Activated CD8-positive, alpha-beta memory T cell treated with anti-CD3 and anti-CD28 coated beads, Interleukin-2, amount 10 ng/mL, durations not matched to agents 7 days and 5 days (primary cell): ENCODE results near the gene PDZD2. TPM values are rescaled to one million over a fixed set of nuclear protein-coding genes. Genes with fewer than 3 reads are reported as not detected.
"Not testable (repeated sequence)": the region's sequence is repeated elsewhere in the genome, so short reads cannot be mapped to it uniquely, and the experiment has no call there.

Experiments used
- ATAC-seq: fragments of 150-1000 bp; cut with Tn5 transposase; one replicate; pipeline ENCODE4 v1.10.0; 2021; ENCODE audit warnings: moderate library complexity
- CTCF ChIA-PET: fragments of 350-600 bp; sonication (Branson Sonifier 250); formaldehyde crosslinking; loops from one replicate; lab custom pipeline; 2021; ENCODE audit warnings: antibody characterized with exemption; lab: Charles Lee
- DNase-seq: peaks from one replicate; pipeline ENCODE4 v3.0.0-alpha.2; 2020
- H3K27ac Mint-ChIP-seq: one replicate; pipeline ENCODE4 v1.8.0; 2021; ENCODE audit warnings: mild to moderate bottlenecking, mixed read lengths
- H3K27me3 Mint-ChIP-seq: one replicate; pipeline ENCODE4 v1.8.0; 2021; ENCODE audit warnings: mixed read lengths
- H3K36me3 Mint-ChIP-seq: one replicate; pipeline ENCODE4 v1.8.0; 2021; ENCODE audit warnings: mild to moderate bottlenecking, mixed read lengths
- H3K4me1 Mint-ChIP-seq: one replicate; pipeline ENCODE4 v1.8.0; 2021; ENCODE audit warnings: mixed read lengths
- H3K4me3 Mint-ChIP-seq: one replicate; pipeline ENCODE4 v1.8.0; 2021; ENCODE audit warnings: mild to moderate bottlenecking, moderate library complexity, mixed read lengths
- H3K9me3 Mint-ChIP-seq: one replicate; pipeline ENCODE4 v1.8.0; 2022; ENCODE audit warnings: low read depth, mixed read lengths
- total RNA-seq, 2 experiments: library from RNA; stranded (reverse); gene quantifications; one replicate each; pipeline ENCODE4 v1.2.3, GENCODE V29; 2021

Gene PDZD2
- total RNA-seq, 2 experiments from 2014 or later: not detected

- no peak for DNase-seq
- Mint-ChIP-seq H3K4me3 (no peak overlapping the region), H3K27ac (no peak overlapping the region), H3K4me1 (peaks cover 16% of the 10 kb centered on the region), H3K36me3 (no peaks in the 10 kb centered on the region), H3K9me3 (no peaks in the 10 kb centered on the region), H3K27me3 (peaks cover 5% of the 10 kb centered on the region)
- ATAC-seq: no peak
- CTCF ChIA-PET: no interaction called here
Observed at GRCh38 chr5:32031089-32031488, 392.2 kb downstream of the PDZD2 start.

- Mint-ChIP-seq H3K27ac (no peak overlapping the region), H3K27me3 (no peaks in the 10 kb centered on the region), H3K4me3 (no peak overlapping the region), H3K36me3 (no peaks in the 10 kb centered on the region), H3K4me1 (peaks cover 5% of the 10 kb centered on the region), H3K9me3 (no peaks in the 10 kb centered on the region)
- CTCF ChIA-PET: no interaction called here
- DNase-seq (no peak), ATAC-seq (no peak)
Observed at GRCh38 chr5:32038523-32038922, 399.6 kb downstream of the PDZD2 start.

- H3K4me1 Mint-ChIP-seq, H3K27me3 Mint-ChIP-seq, H3K36me3 Mint-ChIP-seq, H3K4me3 Mint-ChIP-seq, ATAC-seq, H3K9me3 Mint-ChIP-seq, CTCF ChIA-PET, H3K27ac Mint-ChIP-seq, DNase-seq: not testable (repeated sequence)
Observed at GRCh38 chr5:32039133-32039532, 400.2 kb downstream of the PDZD2 start.

GRCh38 chr5:32039601-32040000 lies 400.7 kb downstream of the PDZD2 start:
- H3K4me1 Mint-ChIP-seq, H3K27me3 Mint-ChIP-seq, H3K4me3 Mint-ChIP-seq, H3K27ac Mint-ChIP-seq, H3K9me3 Mint-ChIP-seq, CTCF ChIA-PET, H3K36me3 Mint-ChIP-seq, DNase-seq, ATAC-seq: not testable (repeated sequence)

GRCh38 chr5:32040181-32040695 lies 401.3 kb downstream of the PDZD2 start:
- not testable (repeated sequence) for ATAC-seq, DNase-seq

GRCh38 chr5:32042551-32042961 lies 403.6 kb downstream of the PDZD2 start:
- Mint-ChIP-seq H3K4me1 (no peaks in the 10 kb centered on the region), H3K36me3 (no peaks in the 10 kb centered on the region), H3K4me3 (no peak overlapping the region), H3K27ac (no peak overlapping the region), H3K9me3 (no peaks in the 10 kb centered on the region), H3K27me3 (no peaks in the 10 kb centered on the region)
- ATAC-seq: no peak
- CTCF ChIA-PET: no interaction called here
- no peak for DNase-seq

More at GRCh38 chr5:32040181-32040695, 401.3 kb downstream of the PDZD2 start:
- CTCF ChIA-PET, H3K27me3 Mint-ChIP-seq, H3K4me3 Mint-ChIP-seq, H3K9me3 Mint-ChIP-seq, H3K27ac Mint-ChIP-seq, H3K36me3 Mint-ChIP-seq, H3K4me1 Mint-ChIP-seq: not testable (repeated sequence)

- H3K36me3 Mint-ChIP-seq: no peaks in the 10 kb centered on the region
- no peak for ATAC-seq
- H3K27ac Mint-ChIP-seq: no peak overlapping the region
- H3K4me1 Mint-ChIP-seq: no peaks in the 10 kb centered on the region
- no peaks in the 10 kb centered on the region for H3K9me3 Mint-ChIP-seq
- CTCF ChIA-PET: no interaction called here
- H3K27me3 Mint-ChIP-seq: peaks cover 2% of the 10 kb centered on the region
- H3K4me3 Mint-ChIP-seq: no peak overlapping the region
- no peak for DNase-seq
Observed at GRCh38 chr5:32043105-32043504, 404.2 kb downstream of the PDZD2 start.

GRCh38 chr5:32044434-32044833 lies 405.5 kb downstream of the PDZD2 start:
- DNase-seq: no peak
- CTCF ChIA-PET: interaction anchor here (1.1 kb wide), 1 partner anchor 479 kb away, joined by 3 read pairs; no protein-coding TSS in a partner anchor
- no peaks in the 10 kb centered on the region for H3K4me1 Mint-ChIP-seq

GRCh38 chr5:32044939-32045338 lies 406.0 kb downstream of the PDZD2 start:
- H3K4me1 Mint-ChIP-seq: no peaks in the 10 kb centered on the region
- H3K9me3 Mint-ChIP-seq: no peaks in the 10 kb centered on the region
- no peaks in the 10 kb centered on the region for H3K36me3 Mint-ChIP-seq
- H3K4me3 Mint-ChIP-seq: no peak overlapping the region
- CTCF ChIA-PET: no interaction called here
- peaks cover 3% of the 10 kb centered on the region for H3K27me3 Mint-ChIP-seq
- ATAC-seq (no peak), DNase-seq (no peak)
- no peak overlapping the region for H3K27ac Mint-ChIP-seq

More at GRCh38 chr5:32044434-32044833, 405.5 kb downstream of the PDZD2 start:
- no peak for ATAC-seq
- Mint-ChIP-seq H3K9me3 (no peaks in the 10 kb centered on the region), H3K27ac (no peak overlapping the region), H3K36me3 (no peaks in the 10 kb centered on the region), H3K27me3 (peaks cover 3% of the 10 kb centered on the region), H3K4me3 (no peak overlapping the region)

GRCh38 chr5:32047056-32047455 lies 408.1 kb downstream of the PDZD2 start:
- ATAC-seq (no peak), DNase-seq (no peak)
- Mint-ChIP-seq H3K27ac (no peak overlapping the region), H3K4me3 (no peak overlapping the region), H3K36me3 (no peaks in the 10 kb centered on the region), H3K4me1 (no peaks in the 10 kb centered on the region), H3K27me3 (peaks cover 3% of the 10 kb centered on the region), H3K9me3 (no peaks in the 10 kb centered on the region)
- CTCF ChIA-PET: no interaction called here

GRCh38 chr5:32051796-32052195 lies 412.9 kb downstream of the PDZD2 start:
- ATAC-seq: no peak

GRCh38 chr5:32055891-32056866 lies 417.2 kb downstream of the PDZD2 start:
- CTCF ChIA-PET: interaction anchor here (1.5 kb wide), 1 partner anchor 11 kb away, joined by 4 read pairs; no protein-coding TSS in a partner anchor
- peaks cover 7% of the 10 kb centered on the region for H3K27me3 Mint-ChIP-seq
- no peaks in the 10 kb centered on the region for H3K4me1 Mint-ChIP-seq
- no peaks in the 10 kb centered on the region for H3K9me3 Mint-ChIP-seq
- H3K27ac Mint-ChIP-seq: no peak overlapping the region
- no peaks in the 10 kb centered on the region for H3K36me3 Mint-ChIP-seq
- ATAC-seq (no peak), DNase-seq (no peak)
- H3K4me3 Mint-ChIP-seq: no peak overlapping the region

More at GRCh38 chr5:32051796-32052195, 412.9 kb downstream of the PDZD2 start:
- no peaks in the 10 kb centered on the region for H3K36me3 Mint-ChIP-seq
- H3K4me3 Mint-ChIP-seq: no peak overlapping the region
- peaks cover 7% of the 10 kb centered on the region for H3K27me3 Mint-ChIP-seq
- CTCF ChIA-PET: no interaction called here
- no peaks in the 10 kb centered on the region for H3K9me3 Mint-ChIP-seq
- no peak for DNase-seq
- H3K27ac Mint-ChIP-seq: no peak overlapping the region
- H3K4me1 Mint-ChIP-seq: no peaks in the 10 kb centered on the region

- no peaks in the 10 kb centered on the region for H3K36me3 Mint-ChIP-seq
- H3K4me1 Mint-ChIP-seq: no peaks in the 10 kb centered on the region
Observed at GRCh38 chr5:32057187-32058096, 418.5 kb downstream of the PDZD2 start.

More at GRCh38 chr5:32057187-32058096, 418.5 kb downstream of the PDZD2 start:
- CTCF ChIA-PET: interaction anchor here (1.4 to 1.5 kb wide), 2 partner anchors 10 to 19 kb away, joined by 3 to 4 read pairs; no protein-coding TSS in a partner anchor
- DNase-seq (no peak), ATAC-seq (no peak)
- Mint-ChIP-seq H3K4me3 (no peak overlapping the region), H3K27me3 (peaks cover 7% of the 10 kb centered on the region), H3K9me3 (no peaks in the 10 kb centered on the region), H3K27ac (no peak overlapping the region)
